Epithelial cell of esophagus (primary cell): ENCODE data around the gene TAS2R42.

Source experiments
- DNase-seq: peaks from one replicate; pipeline ENCODE4 v3.0.0; 2010; ENCODE audit warnings: low read depth
- H3K4me3 ChIP-seq: 2 replicates; pipeline ENCODE4 v1.5.1; 2011; ENCODE audit warnings: mild to moderate bottlenecking, low read length, control low read depth
- CTCF ChIP-seq: IDR thresholded peaks from 2 replicates; pipeline ENCODE4 v1.5.1; 2011; ENCODE audit warnings: low read depth, mild to moderate bottlenecking, low read length, control low read depth, inconsistent platforms; ENCODE audit not compliant: insufficient read depth; ENCODE audit errors: missing control alignments

The TAS2R42 gene

GRCh38 chr12:11186837-11187236 is at the start of gene TAS2R42:
TSS of gene TAS2R42 (minus strand) at chr12:11186937. CDS start at chr12:11186937, 0 bp downstream.
- no peak for TF ChIP-seq CTCF
- DNase-seq: no peak
- no peak within 1 kb of the TSS for H3K4me3 ChIP-seq

GRCh38 chr12:11233532-11233931 is 46.8 kb upstream of the TAS2R42 start:
- TF ChIP-seq CTCF: no peak
- no peak overlapping the region for H3K4me3 ChIP-seq
- no peak for DNase-seq

- H3K4me3 ChIP-seq: no peak overlapping the region
- peak; percentile 72 for DNase-seq
- TF ChIP-seq CTCF: peak; percentile 92
Measured at GRCh38 chr12:11228296-11228879, 41.7 kb upstream of the TAS2R42 start.

GRCh38 chr12:11227373-11227772 is 40.6 kb upstream of the TAS2R42 start:
- no peak for DNase-seq
- no peak for TF ChIP-seq CTCF
- H3K4me3 ChIP-seq: no peak overlapping the region

- no peak for TF ChIP-seq CTCF
- no peak for DNase-seq
- H3K4me3 ChIP-seq: no peak overlapping the region
Measured at GRCh38 chr12:11209113-11209512, 22.4 kb upstream of the TAS2R42 start.

- TF ChIP-seq CTCF: no peak
- DNase-seq: no peak
- H3K4me3 ChIP-seq: no peak overlapping the region
Measured at GRCh38 chr12:11204173-11204572, 17.4 kb upstream of the TAS2R42 start.

GRCh38 chr12:11202811-11203210 is 16.1 kb upstream of the TAS2R42 start:
- DNase-seq: peak; percentile 33
- no peak for TF ChIP-seq CTCF
- H3K4me3 ChIP-seq: no peak overlapping the region
